GM21526 (cell line): ENCODE measurements around the gene FIG4.
"Not testable (repeated sequence)": the region's sequence is repeated elsewhere in the genome, so short reads cannot be mapped to it uniquely, and the experiment has no call there.

Source experiments
- ATAC-seq: cut with Tn5 transposase; IDR thresholded peaks from one replicate; pipeline ENCODE4 v1.9.1; 2021; ENCODE audit warnings: moderate library complexity; ENCODE audit not compliant: unreplicated experiment, low FRiP score

FIG4 gene

GRCh38 chr6:109690737-109691621 is at the start of gene FIG4, which contains the start of gene AK9:
Gene FIG4 (plus strand): TSS chr6:109691296. CDS start chr6:109691436, 140 bp downstream.
Gene AK9 (minus strand): TSS chr6:109691202. CDS start chr6:109675745, 15,457 bp downstream.
- peak; percentile 93 for ATAC-seq

DNA sequence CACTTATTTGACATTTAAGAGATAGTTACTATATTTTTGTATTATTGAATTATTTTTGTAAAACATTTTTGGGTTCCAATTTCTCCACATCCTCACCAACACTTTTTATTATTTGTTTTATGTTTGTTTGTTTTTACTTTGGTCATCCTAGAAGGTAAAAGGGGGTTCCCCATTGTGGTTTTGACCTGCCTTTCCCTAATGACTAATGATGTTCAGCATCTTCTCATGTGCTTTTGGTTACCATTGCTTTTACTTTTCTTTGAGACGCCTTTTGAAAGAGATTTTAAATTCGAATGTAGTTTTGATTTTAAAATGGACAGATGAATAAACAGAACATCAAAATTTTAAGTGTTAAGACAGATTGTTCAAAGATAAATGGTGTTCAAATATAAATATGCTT is 47.0 kb upstream of the FIG4 start:
- ATAC-seq, result no peak

DNA sequence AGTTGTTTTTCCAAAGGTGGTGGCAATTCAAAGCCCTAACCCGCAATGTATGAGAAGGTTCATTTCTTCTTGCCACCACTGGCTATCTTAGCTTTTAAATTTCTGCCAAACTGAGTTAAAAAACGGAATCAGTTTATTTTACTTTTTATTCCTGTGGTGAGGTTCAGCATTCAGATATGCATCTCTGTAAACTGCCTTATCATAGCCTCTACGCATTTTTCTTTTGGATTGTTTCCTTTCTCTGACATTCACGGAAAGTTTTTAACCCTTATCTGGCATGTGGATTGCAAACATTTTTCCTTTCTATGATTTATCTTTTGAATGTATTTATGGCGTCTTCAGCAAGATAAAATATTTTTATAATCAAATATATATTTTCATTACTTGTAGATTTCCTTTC is 37.8 kb upstream of the FIG4 start:
- ATAC-seq, result no peak

DNA sequence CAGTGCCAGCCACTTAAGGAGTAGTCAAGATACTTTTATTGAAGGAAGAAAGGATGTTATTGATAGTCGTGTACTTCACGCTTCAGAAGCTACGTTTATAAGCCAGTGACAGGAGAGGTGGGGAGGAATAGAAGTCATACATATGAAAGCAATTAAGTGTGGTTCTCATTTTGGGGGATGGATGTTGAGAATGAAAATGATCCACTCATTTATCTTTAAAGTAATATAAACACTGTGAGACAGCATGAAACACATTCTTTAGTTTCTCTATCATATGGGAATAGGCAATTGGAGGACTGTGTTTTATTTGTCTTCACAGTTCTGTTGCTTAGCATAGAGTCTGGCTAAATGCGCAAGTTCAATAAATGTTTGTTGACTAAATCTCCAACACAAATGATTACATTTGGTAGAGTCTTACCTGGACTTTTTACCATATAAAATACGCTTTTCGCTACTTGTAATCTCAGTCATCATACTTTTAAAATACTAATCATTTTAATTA is 35.3 kb upstream of the FIG4 start:
- ATAC-seq, result no peak

DNA sequence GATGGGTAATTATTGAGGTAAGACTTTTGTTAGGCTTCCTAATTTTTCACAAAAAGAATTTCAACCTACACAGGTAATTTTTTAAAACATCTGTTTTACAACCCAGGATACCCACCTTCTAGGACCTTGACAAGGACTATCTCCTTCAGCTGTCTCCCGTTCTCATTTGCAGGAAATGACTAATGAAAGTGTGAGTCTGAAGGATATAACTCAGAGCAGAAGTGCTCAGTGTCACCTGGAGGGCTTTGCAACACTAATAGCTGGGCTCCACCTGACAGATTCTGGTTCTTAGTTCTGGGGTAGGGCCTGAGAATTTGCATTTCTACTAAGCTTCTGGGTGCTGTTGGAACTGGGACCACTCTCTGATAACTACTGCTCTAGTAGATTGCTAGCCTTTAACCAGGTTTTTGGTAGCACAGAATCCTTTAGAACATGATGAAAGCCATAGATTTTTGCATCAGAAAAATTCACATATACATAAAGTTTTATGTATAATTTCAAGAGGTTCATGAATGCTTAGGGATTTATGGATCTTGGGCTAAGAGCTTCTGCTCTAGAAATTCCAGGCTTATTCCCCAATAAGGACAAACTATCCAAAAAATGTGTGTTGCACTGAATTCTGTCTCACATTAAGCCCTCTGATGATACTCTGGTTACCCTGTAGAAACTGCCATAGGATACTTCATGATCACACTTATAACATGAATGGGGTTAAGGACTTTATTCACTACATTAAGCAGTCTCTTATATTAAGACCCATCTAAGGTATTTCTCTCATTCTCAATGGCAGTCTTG is 30.4 kb upstream of the FIG4 start:
- no peak for ATAC-seq

DNA sequence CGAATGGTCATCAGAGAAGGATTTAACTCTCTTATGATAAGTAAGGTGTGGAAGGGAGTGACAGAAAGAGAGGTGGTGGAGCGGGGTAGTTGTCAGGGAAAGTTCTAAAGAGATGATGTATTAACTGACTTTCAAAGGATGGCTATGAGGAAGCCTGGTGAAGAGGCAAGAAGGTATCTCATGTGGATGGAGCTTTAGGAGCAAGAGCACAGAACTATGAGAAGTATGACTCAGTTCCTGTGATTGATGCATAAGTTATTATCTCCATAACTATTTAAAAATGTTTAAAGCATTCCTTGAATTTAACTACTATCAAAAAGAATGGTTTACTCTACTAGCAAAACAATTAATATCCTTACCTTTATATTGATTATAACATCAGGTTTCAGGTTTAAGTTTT is 28.9 kb upstream of the FIG4 start:
- ATAC-seq, result no peak

DNA sequence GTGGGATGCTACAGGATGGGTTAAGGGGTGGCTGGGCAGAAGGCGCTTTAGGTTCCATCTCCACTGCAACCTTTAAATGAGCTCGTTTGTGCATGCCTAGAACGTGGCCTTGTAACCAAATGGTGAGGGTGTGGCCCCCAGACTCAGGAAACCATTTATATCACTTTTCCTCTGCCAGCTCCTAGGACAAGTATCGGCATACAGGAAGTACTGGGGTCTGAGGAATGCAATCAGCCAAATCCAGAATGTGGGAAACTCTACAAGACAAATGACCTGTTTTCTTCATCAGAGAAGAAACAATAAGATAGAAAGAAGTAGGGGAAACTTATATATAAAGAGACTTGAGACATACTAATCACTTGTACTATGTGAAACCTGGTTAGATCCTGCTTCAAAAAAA is 21.3 kb upstream of the FIG4 start:
- no peak for ATAC-seq

GRCh38 chr6:109671733-109672132 is 19.4 kb upstream of the FIG4 start:
- no peak for ATAC-seq

- ATAC-seq, result no peak
Observed at GRCh38 chr6:109672175-109672574, 18.9 kb upstream of the FIG4 start.

- ATAC-seq, result no peak
Observed at GRCh38 chr6:109672839-109673238, 18.3 kb upstream of the FIG4 start.

DNA sequence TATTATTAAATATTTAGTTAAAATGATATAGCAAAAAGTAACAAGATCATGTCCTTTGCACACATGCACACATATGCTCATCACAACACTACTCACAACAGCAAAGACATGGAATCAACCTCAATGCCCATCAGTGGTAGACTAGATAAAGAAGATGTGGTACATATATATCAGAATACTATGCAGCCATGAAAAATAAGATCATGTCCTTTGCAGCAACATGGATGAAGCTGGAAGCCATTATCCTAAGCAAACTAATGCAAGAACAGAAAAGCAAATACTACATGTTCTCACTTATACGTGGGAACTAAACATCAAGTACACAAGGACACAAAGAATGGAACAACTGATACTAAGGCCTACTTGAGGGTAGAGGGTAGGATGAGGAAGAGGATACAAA is 14.4 kb upstream of the FIG4 start:
- ATAC-seq, result no peak

DNA sequence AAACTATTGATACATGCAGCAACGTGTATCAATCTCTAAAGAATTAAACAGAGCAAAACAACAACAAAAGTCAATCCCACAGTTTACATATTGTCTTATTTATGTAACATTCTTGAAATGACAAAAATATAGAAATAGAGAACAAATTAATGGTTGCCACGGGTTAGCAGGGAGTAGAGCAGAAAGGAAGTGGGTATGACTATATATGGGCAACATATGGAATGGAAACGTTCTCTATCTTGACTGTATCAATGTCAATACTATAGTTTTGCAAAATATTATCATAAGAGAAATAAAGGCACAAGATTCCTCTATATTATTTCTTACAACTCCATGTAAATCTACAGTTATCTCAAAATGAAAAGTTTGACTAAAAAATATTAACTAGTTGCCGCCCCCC is 12.9 kb upstream of the FIG4 start:
- ATAC-seq, result no peak

DNA sequence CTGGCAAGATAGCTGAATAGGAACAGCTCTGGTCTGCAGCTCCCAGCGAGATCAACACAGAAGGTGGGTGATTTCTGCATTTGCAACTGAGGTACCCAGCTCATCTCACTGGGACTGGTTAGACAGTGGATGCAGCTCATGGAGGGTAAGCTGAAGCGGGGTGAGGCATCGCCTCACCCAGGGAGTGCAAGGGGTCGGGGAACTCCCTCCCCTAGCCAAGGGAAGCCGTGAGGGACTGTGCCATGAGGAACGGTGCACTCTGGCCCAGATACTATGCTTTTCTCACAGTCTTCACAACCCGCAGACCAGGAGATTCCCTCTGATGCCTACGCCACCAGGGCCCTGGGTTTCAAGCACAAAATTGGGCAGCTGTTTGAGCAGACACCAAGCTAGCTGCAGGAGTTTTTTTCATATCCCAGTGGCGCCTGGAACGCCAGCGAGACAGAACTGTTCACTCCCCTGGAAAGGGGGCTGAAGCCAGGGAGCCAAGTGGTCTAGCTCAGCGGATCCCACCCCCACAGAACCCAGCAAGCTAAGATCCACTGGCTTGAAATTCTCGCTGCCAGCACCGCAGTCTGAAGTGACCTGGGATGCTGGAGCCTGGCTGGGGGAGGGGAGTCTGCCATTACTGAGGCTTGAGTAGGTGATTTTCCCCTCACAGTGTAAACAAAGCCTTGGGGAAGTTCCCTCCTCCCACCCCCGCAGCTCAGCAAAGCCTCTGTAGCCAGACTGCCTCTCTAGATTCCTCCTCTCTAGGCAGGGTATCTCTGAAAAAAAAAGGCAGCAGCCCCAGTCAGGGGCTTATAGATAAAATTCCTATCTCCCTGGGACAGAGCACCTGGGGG is 12.2 kb upstream of the FIG4 start:
- not testable (repeated sequence) for ATAC-seq

DNA sequence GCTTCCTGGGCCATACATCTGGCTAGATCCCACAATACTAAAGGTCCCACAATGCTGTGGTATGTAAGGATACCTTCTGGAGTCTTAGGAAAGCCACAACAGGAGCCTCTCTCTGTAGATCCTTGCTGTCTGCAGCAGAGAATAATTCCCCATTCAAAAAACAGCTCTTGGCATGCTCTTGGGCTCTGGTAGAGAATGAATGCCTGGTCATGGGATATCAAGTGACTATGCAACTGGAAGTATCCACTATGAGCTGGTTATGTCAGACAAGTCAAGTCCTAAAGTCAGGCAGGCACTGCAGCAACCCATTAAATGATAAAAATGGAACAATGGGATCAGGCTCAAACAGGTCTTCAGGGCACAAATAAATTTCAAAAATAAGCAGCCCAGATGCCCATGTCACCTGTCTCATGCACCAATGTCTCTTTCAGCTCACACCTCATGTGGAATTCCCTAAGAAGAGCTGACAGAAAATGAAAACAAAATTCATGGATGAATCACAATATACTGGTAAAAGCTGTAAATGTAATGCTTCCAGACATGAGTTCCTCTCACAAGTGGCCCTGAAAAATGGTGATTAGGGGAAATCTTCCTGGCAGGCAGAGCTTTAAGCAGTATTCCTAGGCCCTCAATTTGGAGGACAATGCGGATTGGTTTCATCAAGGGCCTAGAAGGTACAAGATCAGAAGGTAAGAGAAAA is 4.4 kb upstream of the FIG4 start:
- no peak for ATAC-seq

DNA sequence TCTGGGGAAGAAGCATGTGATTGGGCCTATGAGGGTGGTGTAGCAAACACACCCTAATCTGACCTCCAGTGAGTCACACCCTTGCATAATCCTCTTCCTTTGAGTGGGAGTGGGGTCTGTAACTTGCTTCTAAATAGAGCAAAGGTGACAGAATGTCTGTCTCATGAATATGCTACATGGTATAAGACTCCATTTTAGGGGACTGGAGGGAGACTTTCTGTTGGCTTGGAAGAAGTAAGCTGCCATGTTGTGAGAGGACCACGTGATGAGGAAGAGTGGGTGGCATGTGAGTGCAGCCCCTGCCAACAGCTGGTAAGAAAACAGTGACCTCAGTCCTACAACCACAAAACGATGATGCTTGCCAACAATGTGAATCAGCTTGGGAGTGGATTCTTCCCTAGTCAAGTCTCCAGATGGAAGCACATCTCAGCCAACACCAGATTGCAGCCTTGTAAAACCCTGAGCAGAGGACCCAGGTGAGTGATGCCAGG is 3.8 kb upstream of the FIG4 start:
- no peak for ATAC-seq

GRCh38 chr6:109690373-109690736 is 741 bp upstream of the FIG4 start:
- ATAC-seq, result peak; percentile 49

- no peak for ATAC-seq
Observed at GRCh38 chr6:109693111-109693510, 2.0 kb downstream of the FIG4 start.

GRCh38 chr6:109695468-109695867 is 4.4 kb downstream of the FIG4 start:
- no peak for ATAC-seq

DNA sequence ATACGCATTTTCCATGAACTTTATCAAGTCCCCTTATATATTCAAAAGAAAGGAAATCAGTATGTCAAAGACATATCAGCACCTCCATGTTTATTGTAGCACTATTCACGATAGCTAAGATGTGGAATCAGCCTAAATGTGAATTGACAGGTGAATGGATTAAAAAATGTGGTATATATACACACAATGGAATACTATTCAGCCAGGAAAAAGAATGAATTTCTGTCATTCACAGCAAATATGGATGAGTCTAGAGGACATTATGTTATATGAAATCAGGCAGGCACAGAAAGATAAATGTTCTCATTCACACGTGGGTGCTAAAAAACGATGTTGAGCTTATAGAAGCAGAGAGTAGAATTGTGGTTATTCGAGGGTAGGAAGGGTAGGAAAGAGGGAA is 5.3 kb downstream of the FIG4 start:
- ATAC-seq, result no peak

DNA sequence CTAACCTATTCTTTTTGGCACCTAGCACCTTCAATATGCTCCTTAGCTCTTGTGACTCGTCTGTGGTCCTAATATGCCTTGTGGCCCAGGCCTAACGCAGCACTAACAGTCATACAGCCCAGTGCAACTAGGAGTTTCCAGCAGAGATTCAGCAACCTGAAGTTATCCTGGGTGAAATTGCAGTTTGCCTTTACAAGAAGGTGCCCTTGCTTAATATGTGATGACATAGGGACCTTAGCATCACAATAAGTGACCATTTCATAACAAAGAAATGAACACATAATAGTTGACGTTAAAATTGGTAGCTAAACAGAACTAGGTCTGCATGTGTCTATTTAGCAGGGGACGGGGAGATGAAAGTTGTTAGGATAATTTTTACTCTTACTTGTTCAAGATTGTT is 10.1 kb downstream of the FIG4 start:
- no peak for ATAC-seq
